EL (cell line): ENCODE data around the gene MRPS34.

ENCODE experiments used
- DNase-seq: peaks from one replicate; pipeline ENCODE4 v3.0.0-alpha.2; 2016

Gene MRPS34

GRCh38 chr16:1781254-1781653 is 8.3 kb upstream of the MRPS34 start:
- no peak for DNase-seq

- no peak for DNase-seq
Observed at GRCh38 chr16:1780677-1781072, 7.7 kb upstream of the MRPS34 start.

GRCh38 chr16:1779741-1780676 is 7.1 kb upstream of the MRPS34 start:
- no peak for DNase-seq

GRCh38 chr16:1779234-1779701 is 6.3 kb upstream of the MRPS34 start:
- DNase-seq: no peak

GRCh38 chr16:1778200-1779179 is 5.6 kb upstream of the MRPS34 start:
- DNase-seq: no peak

GRCh38 chr16:1777375-1778199 is 4.7 kb upstream of the MRPS34 start:
- DNase-seq: no peak

- no peak for DNase-seq
Observed at GRCh38 chr16:1776991-1777374, 4.0 kb upstream of the MRPS34 start.

- DNase-seq: no peak
Observed at GRCh38 chr16:1776672-1776955, 3.7 kb upstream of the MRPS34 start.

GRCh38 chr16:1775846-1776671 is 3.1 kb upstream of the MRPS34 start:
- no peak for DNase-seq

GRCh38 chr16:1775006-1775845 is 2.3 kb upstream of the MRPS34 start:
- DNase-seq: no peak

GRCh38 chr16:1774448-1774780 is 1.5 kb upstream of the MRPS34 start:
- no peak for DNase-seq

- DNase-seq: peak; percentile 40
Observed at GRCh38 chr16:1773703-1774447, 941 bp upstream of the MRPS34 start.

- peak; percentile 52 for DNase-seq
Observed at GRCh38 chr16:1772362-1772907, 499 bp downstream of the MRPS34 start, which contains the start of gene EME2. Gene EME2 (plus strand): TSS chr16:1772810. CDS start chr16:1773228, 418 bp downstream.

- DNase-seq: no peak
Observed at GRCh38 chr16:1771864-1772361, 1.0 kb downstream of the MRPS34 start.

- peak; percentile 70 for DNase-seq
Observed at GRCh38 chr16:1771188-1771863, 1.6 kb downstream of the MRPS34 start, which contains the start of gene NME3. Gene NME3 (minus strand): TSS chr16:1771543. CDS start chr16:1771534, 9 bp downstream.

GRCh38 chr16:1770328-1771187 is 2.4 kb downstream of the MRPS34 start:
- peak; percentile 45 for DNase-seq

GRCh38 chr16:1769402-1770300 is 3.3 kb downstream of the MRPS34 start:
- no peak for DNase-seq
